IPS DF 4.7 (cell line): Measurements from ENCODE around the gene ZNF300.
"Not testable (repeated sequence)": the region's sequence is repeated elsewhere in the genome, so short reads cannot be mapped to it uniquely, and the experiment has no call there.

Source experiments
- DNase-seq: peaks from one replicate; pipeline ENCODE4 v3.0.0-alpha.2; 2013; ENCODE audit warnings: low spot score; ENCODE audit errors: extremely low read depth

The ZNF300 gene

GRCh38 chr5:150845185-150845859, 59.5 kb downstream of the ZNF300 start:
- not testable (repeated sequence) for DNase-seq
